HepG2 (cell line): ENCODE results near the gene CBFA2T2. TPM values are rescaled to one million over a fixed set of nuclear protein-coding genes. Genes with fewer than 3 reads are reported as not detected.
A peak's percentile ranks its signal among the peaks of the same experiment; 100 is the strongest.

Experiments
- ATF6 ChIP-seq: sonication (generic); formaldehyde crosslinking; conservative IDR thresholded peaks from 2 replicates; pipeline ENCODE4 v1.4.0; 2020; ENCODE audit warnings: missing genetic modification reagents
- CBX5 ChIP-seq: sonication (generic); formaldehyde crosslinking; IDR thresholded peaks from 2 replicates; pipeline ENCODE4 v1.4.0; 2020; ENCODE audit warnings: missing genetic modification reagents, borderline replicate concordance
- CHD2 ChIP-seq: IDR thresholded peaks from 2 replicates; pipeline ENCODE4 v1.6.1; 2011; ENCODE audit warnings: low read depth, low read length, improper control_type of control experiment
- HIC2 ChIP-seq: sonication (generic); formaldehyde crosslinking; IDR thresholded peaks from 2 replicates; pipeline ENCODE4 v1.9.0; 2022; ENCODE audit warnings: low read depth, missing genetic modification reagents
- JDP2 ChIP-seq: sonication (generic); formaldehyde crosslinking; IDR thresholded peaks from 2 replicates; pipeline ENCODE4 v1.8.1; 2022; ENCODE audit warnings: missing genetic modification reagents, borderline replicate concordance
- KLF15 ChIP-seq: sonication (generic); formaldehyde crosslinking; IDR thresholded peaks from 2 replicates; pipeline ENCODE4 v1.8.1; 2023; ENCODE audit warnings: borderline replicate concordance, mild to moderate bottlenecking, inconsistent platforms, missing genetic modification reagents, mixed read lengths
- KLF6 ChIP-seq: IDR thresholded peaks from 2 replicates; pipeline ENCODE4 v1.8.0; 2016; ENCODE audit warnings: missing biosample characterization, missing genetic modification reagents
- MTF2 ChIP-seq: sonication (generic); formaldehyde crosslinking; IDR thresholded peaks from 2 replicates; pipeline ENCODE4 v1.5.0; 2020; ENCODE audit warnings: missing genetic modification reagents, borderline replicate concordance
- NFRKB ChIP-seq: fragments of 450-650 bp; IDR thresholded peaks from 2 replicates; pipeline ENCODE4 v1.6.1; 2017
- PATZ1 ChIP-seq: sonication (generic); formaldehyde crosslinking; IDR thresholded peaks from 2 replicates; pipeline ENCODE4 v1.4.0; 2020; ENCODE audit warnings: missing genetic modification reagents
- PBX3 ChIP-seq: sonication (generic); formaldehyde crosslinking; IDR thresholded peaks from 2 replicates; pipeline ENCODE4 v1.8.1; 2023; ENCODE audit warnings: missing genetic modification reagents, inconsistent platforms, borderline replicate concordance
- POGZ ChIP-seq: sonication (generic); formaldehyde crosslinking; IDR thresholded peaks from 2 replicates; pipeline ENCODE4 v1.4.0; 2020; ENCODE audit warnings: mild to moderate bottlenecking, missing genetic modification reagents
- REST ChIP-seq, 2 experiments: IDR thresholded peaks; 2 replicates each; pipeline ENCODE4 v1.6.1; 2011 to 2012; ENCODE audit warnings: low read length in 2 of 2, borderline replicate concordance in 1 of 2, low read depth in 1 of 2, mild to moderate bottlenecking in 1 of 2, moderate library complexity in 1 of 2
- YEATS2 ChIP-seq: sonication (generic); formaldehyde crosslinking; IDR thresholded peaks from 2 replicates; pipeline ENCODE4 v1.4.0; 2020; ENCODE audit warnings: missing genetic modification reagents, borderline replicate concordance
- ZNF556 ChIP-seq: sonication (generic); formaldehyde crosslinking; IDR thresholded peaks from 2 replicates; pipeline ENCODE4 v1.4.0; 2020; ENCODE audit warnings: mild to moderate bottlenecking, missing genetic modification reagents, borderline replicate concordance
- ZSCAN29 ChIP-seq: sonication (generic); formaldehyde crosslinking; conservative IDR thresholded peaks from 2 replicates; pipeline ENCODE4 v1.4.0; 2020; ENCODE audit warnings: mild to moderate bottlenecking, missing genetic modification reagents
- polyA plus RNA-seq, 8 experiments: library from polyadenylated mRNA; depleted of rRNA in 3 of 8; stranded (reverse) in 7 of 8; unstranded in 1 of 8; fragments of >200 nt; fragmentation: Illumina TruSeq in 4 of 8; extraction: Trizol in 4 of 8; gene quantifications; 2 replicates each; pipeline versions ENCODE4 v1.2.1 to v1.2.3, GENCODE V29; 2011 to 2016; ENCODE audit warnings: low read depth in 4 of 8, missing spikeins in 1 of 8, mixed read lengths in 1 of 8; ENCODE audit not compliant: insufficient read depth in 1 of 8
- total RNA-seq, 5 experiments: library from RNA; depleted of rRNA; stranded (reverse); fragments of >200 nt; fragmentation: Illumina TruSeq; extraction: Trizol; gene quantifications; 2 replicates each; pipeline ENCODE4 v1.2.3, GENCODE V29; 2016; ENCODE audit warnings: low read depth in 1 of 5

CBFA2T2 gene
- total and polyA plus RNA-seq, 2 of the 13 experiments (the other 11 are each of a cell fraction or from before 2014, with no cell fraction given) = 6.3 to 21.2 TPM

- TF ChIP-seq JDP2 (CRISPR knock-in tag) (peak; percentile 37; the same call in 1 of the 2 replicates), PATZ1 (CRISPR knock-in tag) (peak; percentile 70), CHD2 (peak; percentile 62; the same call in 1 of the 2 replicates), PBX3 (CRISPR knock-in tag) (peak; percentile 68; the same call in 1 of the 2 replicates), ZNF556 (CRISPR knock-in tag) (0 out of 2 replicates have a peak, but pooled peaks have one; percentile 74), POGZ (CRISPR knock-in tag) (peak; percentile 8; the same call in 1 of the 2 replicates), HIC2 (CRISPR knock-in tag) (peak; percentile 30; the same call in 1 of the 2 replicates), REST (IDR thresholded peaks at IDR 0.05; ENCODE audit: borderline replicate concordance in 1 of 2, low read depth in 1 of 2, low read length in 2 of 2) (0 out of 4 replicates have a peak, but pooled peaks of 1 of the 2 experiments have one; percentile 10), YEATS2 (peak; percentile 63), ATF6 (peak; percentile 37; the same call in 1 of the 2 replicates), ZSCAN29 (CRISPR knock-in tag) (peak; percentile 53; the same call in 1 of the 2 replicates), NFRKB (no peak), CBX5 (peak; percentile 59; the same call in 1 of the 2 replicates), KLF6 (CRISPR knock-in tag) (peak; percentile 38), KLF15 (CRISPR knock-in tag) (no peak), MTF2 (CRISPR knock-in tag) (no peak)
Measured at GRCh38 chr20:33674294-33675135, 184.6 kb downstream of the CBFA2T2 start, which contains the start of gene NECAB3 (continued).
